PC-3 (cell line): Measurements from ENCODE around the gene RAB40C. TPM values are rescaled to one million over a fixed set of nuclear protein-coding genes. Genes with fewer than 3 reads are reported as not detected.

Source experiments
- ATAC-seq: fragments of 200-7000 bp; cut with Tn5 transposase; 2 replicates; pipeline ENCODE4 v1.9.1; 2020; ENCODE audit warnings: mild to moderate bottlenecking, moderate library complexity
- BruUV-seq: library from RNA; stranded (reverse); fragments of 400-500 nt; replicated peaks from 2 replicates; lab custom pipeline; 2021; lab: Mats Ljungman, UMichigan
- CTCF ChIA-PET: fragments of 300-600 bp; sonication (Branson Sonifier 250); formaldehyde crosslinking; loops from one replicate; lab custom pipeline; 2022; ENCODE audit warnings: antibody characterized with exemption; lab: Charles Lee
- POLR2A ChIA-PET: fragments of 300-600 bp; sonication (Branson Sonifier 250); formaldehyde crosslinking; loops from one replicate; lab custom pipeline; 2022; ENCODE audit warnings: antibody characterized with exemption; ENCODE audit not compliant: unreplicated experiment; lab: Charles Lee
- DNase-seq: peaks from one replicate; pipeline ENCODE4 v3.0.0-alpha.2; 2015
- H2AFZ ChIP-seq: fragments of 300-600 bp; sonication (generic); 2 replicates; pipeline ENCODE4 v1.6.0; 2016; ENCODE audit warnings: antibody characterized with exemption, low read length
- H3F3A ChIP-seq: fragments of 300-600 bp; sonication (generic); one replicate; pipeline ENCODE4 v1.6.0; 2017; ENCODE audit warnings: antibody characterized with exemption, low read length, control low read depth, mild to moderate bottlenecking; ENCODE audit not compliant: unreplicated experiment
- H3K27ac ChIP-seq: fragments of 300-600 bp; sonication (generic); 2 replicates; pipeline ENCODE4 v1.5.1; 2016; ENCODE audit warnings: mild to moderate bottlenecking, low read length
- H3K27me3 ChIP-seq: fragments of 300-600 bp; sonication (generic); 2 replicates; pipeline ENCODE4 v1.6.1; 2016; ENCODE audit warnings: low read length, mixed read lengths
- H3K36me3 ChIP-seq: fragments of 300-600 bp; sonication (generic); 2 replicates; pipeline ENCODE4 v1.6.1; 2016; ENCODE audit warnings: low read depth, mixed run types, low read length, mixed read lengths
- H3K4me1 ChIP-seq: fragments of 300-600 bp; sonication (generic); 2 replicates; pipeline ENCODE4 v1.5.1; 2016; ENCODE audit warnings: low read length; ENCODE audit not compliant: insufficient read depth
- H3K4me2 ChIP-seq: fragments of 300-600 bp; sonication (generic); 2 replicates; pipeline ENCODE4 v1.6.0; 2016; ENCODE audit warnings: low read length
- H3K4me3 ChIP-seq: fragments of 300-600 bp; sonication (generic); 2 replicates; pipeline ENCODE4 v1.5.1; 2016; ENCODE audit warnings: mild to moderate bottlenecking, low read length, mixed read lengths
- H3K79me2 ChIP-seq: fragments of 300-600 bp; sonication (generic); 2 replicates; pipeline ENCODE4 v1.6.1; 2017; ENCODE audit warnings: low read length, mixed read lengths
- H3K9ac ChIP-seq: fragments of 300-600 bp; sonication (generic); 2 replicates; pipeline ENCODE4 v1.6.0; 2016; ENCODE audit warnings: mild to moderate bottlenecking, low read length
- H3K9me2 ChIP-seq: fragments of 300-600 bp; sonication (generic); replicated peaks from 2 replicates; pipeline ENCODE4 v1.6.1; 2016; ENCODE audit warnings: mixed run types, low read length, mixed read lengths
- H3K9me3 ChIP-seq: fragments of 300-600 bp; sonication (generic); 2 replicates; pipeline ENCODE4 v1.6.1; 2016; ENCODE audit warnings: low read length, mixed read lengths
- H4K20me1 ChIP-seq: fragments of 300-600 bp; sonication (generic); 2 replicates; pipeline ENCODE4 v1.6.1; 2016; ENCODE audit warnings: low read length, mixed read lengths
- EZH2 ChIP-seq: fragments of 300-600 bp; sonication (generic); IDR thresholded peaks from one replicate; pipeline ENCODE4 v1.6.1; 2017; ENCODE audit warnings: antibody characterized with exemption, mild to moderate bottlenecking, low read length; ENCODE audit not compliant: unreplicated experiment
- EZH2phosphoT487 ChIP-seq: fragments of 300-600 bp; sonication (generic); IDR thresholded peaks from 2 replicates; pipeline ENCODE4 v1.6.1; 2018; ENCODE audit warnings: mild to moderate bottlenecking, antibody characterized with exemption, low read length, borderline replicate concordance
- intact Hi-C: fragments of 100-400 bp; cut with micrococcal nuclease; formaldehyde crosslinking; loops from 2 replicates; pipeline ENCODE4 v1.9.0; 2023
- total RNA-seq: library from RNA; depleted of rRNA; stranded (reverse); fragments of >200 nt; gene quantifications from 2 replicates; pipeline ENCODE4 v1.2.3, GENCODE V29; 2014
- TF ChIP-seq, protein P1 (sequence below): fragments of 300-600 bp; sonication (generic); conservative IDR thresholded peaks from 2 replicates; pipeline ENCODE4 v1.5.1; 2017; ENCODE audit warnings: antibody characterized with exemption, low read depth, mild to moderate bottlenecking, low read length

RAB40C gene
- total RNA-seq, 1 experiment from 2014 or later, result 19.5 TPM

GRCh38 chr16:672371-672770 is 82.5 kb downstream of the RAB40C start:
- Histone ChIP-seq H3K4me2 (no peak overlapping the region), H3K4me1 (no peaks in the 10 kb centered on the region), H3K79me2 (peaks cover 22% of the 10 kb centered on the region), H2AFZ (no peak overlapping the region), H3K9ac (no peak overlapping the region), H3K27me3 (no peaks in the 10 kb centered on the region), H3K36me3 (peaks cover 6% of the 10 kb centered on the region; the same call in 1 of the 2 replicates), H4K20me1 (no peaks in the 10 kb centered on the region), H3K9me2 (no peaks in the 10 kb centered on the region), H3K9me3 (no peaks in the 10 kb centered on the region), H3K27ac (no peak overlapping the region), H3F3A (no peaks in the 10 kb centered on the region), H3K4me3 (no peak overlapping the region)
- intact Hi-C loops, result no loop called here
- ChIA-PET CTCF (no interaction called here), POLR2A (no interaction called here)
- no TSS peak for BruUV-seq
- TF ChIP-seq, protein P1, sequence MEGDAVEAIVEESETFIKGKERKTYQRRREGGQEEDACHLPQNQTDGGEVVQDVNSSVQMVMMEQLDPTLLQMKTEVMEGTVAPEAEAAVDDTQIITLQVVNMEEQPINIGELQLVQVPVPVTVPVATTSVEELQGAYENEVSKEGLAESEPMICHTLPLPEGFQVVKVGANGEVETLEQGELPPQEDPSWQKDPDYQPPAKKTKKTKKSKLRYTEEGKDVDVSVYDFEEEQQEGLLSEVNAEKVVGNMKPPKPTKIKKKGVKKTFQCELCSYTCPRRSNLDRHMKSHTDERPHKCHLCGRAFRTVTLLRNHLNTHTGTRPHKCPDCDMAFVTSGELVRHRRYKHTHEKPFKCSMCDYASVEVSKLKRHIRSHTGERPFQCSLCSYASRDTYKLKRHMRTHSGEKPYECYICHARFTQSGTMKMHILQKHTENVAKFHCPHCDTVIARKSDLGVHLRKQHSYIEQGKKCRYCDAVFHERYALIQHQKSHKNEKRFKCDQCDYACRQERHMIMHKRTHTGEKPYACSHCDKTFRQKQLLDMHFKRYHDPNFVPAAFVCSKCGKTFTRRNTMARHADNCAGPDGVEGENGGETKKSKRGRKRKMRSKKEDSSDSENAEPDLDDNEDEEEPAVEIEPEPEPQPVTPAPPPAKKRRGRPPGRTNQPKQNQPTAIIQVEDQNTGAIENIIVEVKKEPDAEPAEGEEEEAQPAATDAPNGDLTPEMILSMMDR, result no peak
- TF ChIP-seq EZH2 (no peak), EZH2phosphoT487 (no peak)
- ATAC-seq (no peak), DNase-seq (no peak)

DNA sequence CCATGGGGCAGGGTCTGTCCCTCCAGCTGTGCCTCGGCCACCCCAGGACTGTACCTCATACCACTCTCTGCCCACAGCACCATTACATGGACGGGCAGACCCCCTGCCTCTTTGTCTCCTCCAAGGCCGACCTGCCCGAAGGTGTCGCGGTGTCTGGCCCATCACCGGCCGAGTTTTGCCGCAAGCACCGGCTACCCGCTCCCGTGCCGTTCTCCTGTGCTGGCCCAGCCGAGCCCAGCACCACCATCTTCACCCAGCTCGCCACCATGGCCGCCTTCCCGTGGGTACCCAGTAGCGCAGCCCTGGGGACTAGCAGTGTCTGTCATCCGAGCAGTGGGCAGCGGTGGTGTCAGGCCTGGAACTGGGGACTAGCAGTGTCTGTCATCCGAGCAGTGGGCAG is 83.0 kb downstream of the RAB40C start:
- CTCF ChIA-PET, result no interaction called here
- Histone ChIP-seq H3K36me3 (peaks cover 6% of the 10 kb centered on the region; the same call in 1 of the 2 replicates), H3K27ac (no peak overlapping the region)

DNA sequence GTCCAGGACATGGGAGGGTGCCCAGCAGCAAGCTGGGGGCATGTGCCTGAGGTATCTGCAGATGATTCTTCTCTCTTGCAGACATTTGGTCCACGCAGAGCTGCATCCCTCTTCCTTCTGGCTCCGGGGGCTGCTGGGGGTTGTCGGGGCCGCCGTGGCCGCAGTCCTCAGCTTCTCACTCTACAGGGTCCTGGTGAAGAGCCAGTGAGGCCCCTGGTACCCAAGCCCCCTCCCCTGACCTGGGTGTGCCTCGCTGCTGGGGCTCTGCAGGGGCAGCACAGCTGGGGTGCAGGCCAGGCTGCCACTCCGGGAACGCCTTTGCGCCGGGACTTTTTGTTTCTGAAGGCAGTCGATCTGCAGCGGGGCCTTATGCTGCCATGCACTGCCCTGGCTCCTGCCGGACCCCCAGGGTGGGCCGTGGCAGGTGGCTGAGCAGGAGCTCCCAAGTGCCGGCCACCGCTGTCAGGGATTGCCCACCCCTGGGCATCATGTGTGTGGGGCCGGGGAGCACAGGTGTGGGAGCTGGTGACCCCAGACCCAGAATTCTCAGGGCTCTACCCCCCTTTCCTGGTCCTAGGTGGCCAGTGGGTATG is 83.6 kb downstream of the RAB40C start:
- DNase-seq (no peak), ATAC-seq (no peak)
- no peak overlapping the region for H3K4me3 ChIP-seq
- H3K27ac ChIP-seq, result no peak overlapping the region
- no peak overlapping the region for H3K4me2 ChIP-seq
- TSS peak; percentile 7 for BruUV-seq
- no peaks in the 10 kb centered on the region for H3K4me1 ChIP-seq
- H2AFZ ChIP-seq, result no peak overlapping the region
- no peaks in the 10 kb centered on the region for H3K9me2 ChIP-seq
- ChIA-PET POLR2A (no interaction called here), CTCF (no interaction called here)
- H4K20me1 ChIP-seq, result no peaks in the 10 kb centered on the region
- peaks cover 6% of the 10 kb centered on the region; the same call in 1 of the 2 replicates for H3K36me3 ChIP-seq
- intact Hi-C loops, result no loop called here
- H3K9ac ChIP-seq, result no peak overlapping the region
- H3K27me3 ChIP-seq, result no peaks in the 10 kb centered on the region
- H3K79me2 ChIP-seq, result peaks cover 16% of the 10 kb centered on the region
- no peak for TF ChIP-seq EZH2
- TF ChIP-seq EZH2phosphoT487, result no peak
- TF ChIP-seq, protein P1, result no peak
- H3K9me3 ChIP-seq, result no peaks in the 10 kb centered on the region
- H3F3A ChIP-seq, result no peaks in the 10 kb centered on the region

More for the DNA sequence above, 83.0 kb downstream of the RAB40C start:
- intact Hi-C loops, result no loop called here
- H4K20me1 ChIP-seq, result no peaks in the 10 kb centered on the region
- no peak overlapping the region for H3K4me2 ChIP-seq
- POLR2A ChIA-PET, result no interaction called here
- H3F3A ChIP-seq, result no peaks in the 10 kb centered on the region
- no peak for ATAC-seq
- no peaks in the 10 kb centered on the region for H3K4me1 ChIP-seq
- TF ChIP-seq, protein P1, result no peak
- TF ChIP-seq EZH2phosphoT487 (no peak), EZH2 (no peak)
- DNase-seq, result no peak
- H3K9me2 ChIP-seq, result no peaks in the 10 kb centered on the region
- BruUV-seq, result no TSS peak
- H3K4me3 ChIP-seq, result no peak overlapping the region
- H2AFZ ChIP-seq, result no peak overlapping the region
- no peaks in the 10 kb centered on the region for H3K27me3 ChIP-seq
- peaks cover 22% of the 10 kb centered on the region for H3K79me2 ChIP-seq
- H3K9ac ChIP-seq, result no peak overlapping the region
- H3K9me3 ChIP-seq, result no peaks in the 10 kb centered on the region
